ENCODE data around the gene MTCL1. TPM values are rescaled to one million over a fixed set of nuclear protein-coding genes. Genes with fewer than 3 reads are reported as not detected.

Gene MTCL1
- total and polyA plus RNA-seq, 4 donors: 0.65 to 5.4 (median 1.4) TPM

DNA sequence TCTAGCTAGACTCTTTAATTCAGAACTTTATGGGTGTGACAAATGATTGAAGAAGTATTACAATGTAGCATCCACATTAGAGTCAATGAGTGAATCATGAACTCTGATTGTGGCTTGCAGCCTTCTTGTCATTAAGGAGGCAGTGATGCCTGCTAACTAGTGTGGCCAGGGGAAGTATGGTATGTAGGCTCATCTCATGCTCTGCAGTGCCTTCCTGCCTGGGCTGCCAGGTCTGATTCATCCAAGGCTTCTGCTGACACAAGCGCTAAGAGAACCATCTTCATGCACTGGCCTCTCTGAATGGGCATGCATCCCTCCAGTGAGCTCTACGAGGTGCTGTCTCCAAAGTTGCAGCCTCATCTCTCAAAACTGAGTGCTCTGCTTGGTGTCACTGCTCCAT lies 144.3 kb downstream of the MTCL1 start:
- H3K9me3 ChIP-seq (ENCODE audit: control insufficient read depth in 4 of 4, low read length in 3 of 4): no peaks in the 10 kb centered on the region
- TF ChIP-seq SP1 (IDR thresholded peaks at IDR 0.05): no peak
- TF ChIP-seq FOXA2 (IDR thresholded peaks at IDR 0.05): no peak
- no peak for TF ChIP-seq HNF4G (IDR thresholded peaks at IDR 0.05)
- TF ChIP-seq, protein P1, sequence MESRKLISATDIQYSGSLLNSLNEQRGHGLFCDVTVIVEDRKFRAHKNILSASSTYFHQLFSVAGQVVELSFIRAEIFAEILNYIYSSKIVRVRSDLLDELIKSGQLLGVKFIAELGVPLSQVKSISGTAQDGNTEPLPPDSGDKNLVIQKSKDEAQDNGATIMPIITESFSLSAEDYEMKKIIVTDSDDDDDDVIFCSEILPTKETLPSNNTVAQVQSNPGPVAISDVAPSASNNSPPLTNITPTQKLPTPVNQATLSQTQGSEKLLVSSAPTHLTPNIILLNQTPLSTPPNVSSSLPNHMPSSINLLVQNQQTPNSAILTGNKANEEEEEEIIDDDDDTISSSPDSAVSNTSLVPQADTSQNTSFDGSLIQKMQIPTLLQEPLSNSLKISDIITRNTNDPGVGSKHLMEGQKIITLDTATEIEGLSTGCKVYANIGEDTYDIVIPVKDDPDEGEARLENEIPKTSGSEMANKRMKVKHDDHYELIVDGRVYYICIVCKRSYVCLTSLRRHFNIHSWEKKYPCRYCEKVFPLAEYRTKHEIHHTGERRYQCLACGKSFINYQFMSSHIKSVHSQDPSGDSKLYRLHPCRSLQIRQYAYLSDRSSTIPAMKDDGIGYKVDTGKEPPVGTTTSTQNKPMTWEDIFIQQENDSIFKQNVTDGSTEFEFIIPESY (IDR thresholded peaks at IDR 0.05): no peak
- no peak for TF ChIP-seq RAD21 (IDR thresholded peaks at IDR 0.05)
- TF ChIP-seq, protein P2, sequence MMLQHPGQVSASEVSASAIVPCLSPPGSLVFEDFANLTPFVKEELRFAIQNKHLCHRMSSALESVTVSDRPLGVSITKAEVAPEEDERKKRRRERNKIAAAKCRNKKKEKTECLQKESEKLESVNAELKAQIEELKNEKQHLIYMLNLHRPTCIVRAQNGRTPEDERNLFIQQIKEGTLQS (IDR thresholded peaks at IDR 0.05): no peak
- no peak for TF ChIP-seq TAF1 (conservative IDR thresholded peaks at IDR 0.05)
- no peak for TF ChIP-seq FOXA1 (IDR thresholded peaks at IDR 0.05)
- TF ChIP-seq YY1 (IDR thresholded peaks at IDR 0.05): no peak
- TF ChIP-seq EGR1 (IDR thresholded peaks at IDR 0.05; ENCODE audit: low read depth in 2 of 2): no peak
- no peak for TF ChIP-seq RXRA (IDR thresholded peaks at IDR 0.05)
- TF ChIP-seq HNF4A (conservative IDR thresholded peaks at IDR 0.05): no peak
- TF ChIP-seq, protein P3, sequence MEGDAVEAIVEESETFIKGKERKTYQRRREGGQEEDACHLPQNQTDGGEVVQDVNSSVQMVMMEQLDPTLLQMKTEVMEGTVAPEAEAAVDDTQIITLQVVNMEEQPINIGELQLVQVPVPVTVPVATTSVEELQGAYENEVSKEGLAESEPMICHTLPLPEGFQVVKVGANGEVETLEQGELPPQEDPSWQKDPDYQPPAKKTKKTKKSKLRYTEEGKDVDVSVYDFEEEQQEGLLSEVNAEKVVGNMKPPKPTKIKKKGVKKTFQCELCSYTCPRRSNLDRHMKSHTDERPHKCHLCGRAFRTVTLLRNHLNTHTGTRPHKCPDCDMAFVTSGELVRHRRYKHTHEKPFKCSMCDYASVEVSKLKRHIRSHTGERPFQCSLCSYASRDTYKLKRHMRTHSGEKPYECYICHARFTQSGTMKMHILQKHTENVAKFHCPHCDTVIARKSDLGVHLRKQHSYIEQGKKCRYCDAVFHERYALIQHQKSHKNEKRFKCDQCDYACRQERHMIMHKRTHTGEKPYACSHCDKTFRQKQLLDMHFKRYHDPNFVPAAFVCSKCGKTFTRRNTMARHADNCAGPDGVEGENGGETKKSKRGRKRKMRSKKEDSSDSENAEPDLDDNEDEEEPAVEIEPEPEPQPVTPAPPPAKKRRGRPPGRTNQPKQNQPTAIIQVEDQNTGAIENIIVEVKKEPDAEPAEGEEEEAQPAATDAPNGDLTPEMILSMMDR (IDR thresholded peaks at IDR 0.05; ENCODE audit: low read depth, low read length, missing input control): no peak
- no peak for TF ChIP-seq JUND (IDR thresholded peaks at IDR 0.05)
- TF ChIP-seq, protein P4, sequence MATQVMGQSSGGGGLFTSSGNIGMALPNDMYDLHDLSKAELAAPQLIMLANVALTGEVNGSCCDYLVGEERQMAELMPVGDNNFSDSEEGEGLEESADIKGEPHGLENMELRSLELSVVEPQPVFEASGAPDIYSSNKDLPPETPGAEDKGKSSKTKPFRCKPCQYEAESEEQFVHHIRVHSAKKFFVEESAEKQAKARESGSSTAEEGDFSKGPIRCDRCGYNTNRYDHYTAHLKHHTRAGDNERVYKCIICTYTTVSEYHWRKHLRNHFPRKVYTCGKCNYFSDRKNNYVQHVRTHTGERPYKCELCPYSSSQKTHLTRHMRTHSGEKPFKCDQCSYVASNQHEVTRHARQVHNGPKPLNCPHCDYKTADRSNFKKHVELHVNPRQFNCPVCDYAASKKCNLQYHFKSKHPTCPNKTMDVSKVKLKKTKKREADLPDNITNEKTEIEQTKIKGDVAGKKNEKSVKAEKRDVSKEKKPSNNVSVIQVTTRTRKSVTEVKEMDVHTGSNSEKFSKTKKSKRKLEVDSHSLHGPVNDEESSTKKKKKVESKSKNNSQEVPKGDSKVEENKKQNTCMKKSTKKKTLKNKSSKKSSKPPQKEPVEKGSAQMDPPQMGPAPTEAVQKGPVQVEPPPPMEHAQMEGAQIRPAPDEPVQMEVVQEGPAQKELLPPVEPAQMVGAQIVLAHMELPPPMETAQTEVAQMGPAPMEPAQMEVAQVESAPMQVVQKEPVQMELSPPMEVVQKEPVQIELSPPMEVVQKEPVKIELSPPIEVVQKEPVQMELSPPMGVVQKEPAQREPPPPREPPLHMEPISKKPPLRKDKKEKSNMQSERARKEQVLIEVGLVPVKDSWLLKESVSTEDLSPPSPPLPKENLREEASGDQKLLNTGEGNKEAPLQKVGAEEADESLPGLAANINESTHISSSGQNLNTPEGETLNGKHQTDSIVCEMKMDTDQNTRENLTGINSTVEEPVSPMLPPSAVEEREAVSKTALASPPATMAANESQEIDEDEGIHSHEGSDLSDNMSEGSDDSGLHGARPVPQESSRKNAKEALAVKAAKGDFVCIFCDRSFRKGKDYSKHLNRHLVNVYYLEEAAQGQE (IDR thresholded peaks at IDR 0.05): no peak
- TF ChIP-seq NR2F2 (IDR thresholded peaks at IDR 0.05): no peak
- H3K9ac ChIP-seq (ENCODE audit: low read depth in 1 of 2, low read length in 2 of 2): no peak overlapping the region
- H3K36me3 ChIP-seq (ENCODE audit: control insufficient read depth in 4 of 4, insufficient read depth in 3 of 4, low read depth in 1 of 4, low read length in 3 of 4): no peaks in the 10 kb centered on the region
- 86% methylated on average over 2 of the region's 2 CpGs for WGBS
- no peaks in the 10 kb centered on the region for H3K4me1 ChIP-seq (ENCODE audit: control insufficient read depth in 4 of 4, insufficient read depth in 4 of 4, low read length in 3 of 4)
- no peaks in the 10 kb centered on the region for H3K27me3 ChIP-seq (ENCODE audit: control insufficient read depth in 4 of 4, insufficient read depth in 4 of 4, low read length in 3 of 4)
- H3K27ac ChIP-seq (ENCODE audit: low read depth in 1 of 2, low read length in 2 of 2): no peak overlapping the region
- no peak for DNase-seq (ENCODE audit: low spot score)
- no peak overlapping the region for H3K4me3 ChIP-seq (ENCODE audit: low read depth in 1 of 3, low read length in 3 of 3)

DNA sequence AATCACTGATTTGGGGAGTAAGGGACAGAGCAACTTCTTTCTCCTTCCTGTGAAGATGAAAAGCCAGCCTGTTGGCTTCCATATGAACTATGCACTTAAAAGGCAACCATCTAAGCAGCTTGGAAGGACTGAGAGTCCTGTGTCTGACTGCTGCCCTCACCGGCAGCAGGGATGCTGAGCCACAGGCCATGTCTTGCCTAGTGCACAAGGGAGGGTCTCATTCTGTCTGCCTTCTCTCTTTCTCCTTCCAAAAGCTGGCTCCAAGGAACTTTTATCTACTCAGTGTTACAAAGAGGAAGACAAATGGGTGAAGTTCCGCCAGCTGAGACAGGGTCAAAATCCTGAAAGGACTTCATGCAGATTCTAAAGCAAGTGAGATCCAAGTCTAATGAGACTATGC lies 146.3 kb downstream of the MTCL1 start:
- WGBS: 84% methylated on average over 2 of the region's 2 CpGs
- H3K4me1 ChIP-seq (ENCODE audit: control insufficient read depth in 4 of 4, insufficient read depth in 4 of 4, low read length in 3 of 4): no peaks in the 10 kb centered on the region

More for the DNA sequence above, 146.3 kb downstream of the MTCL1 start:
- no peak overlapping the region for H3K4me3 ChIP-seq (ENCODE audit: low read depth in 1 of 3, low read length in 3 of 3)
- no peak overlapping the region for H3K9ac ChIP-seq (ENCODE audit: low read depth in 1 of 2, low read length in 2 of 2)
- no peaks in the 10 kb centered on the region for H3K27me3 ChIP-seq (ENCODE audit: control insufficient read depth in 4 of 4, insufficient read depth in 4 of 4, low read length in 3 of 4)
- no peak for DNase-seq (ENCODE audit: low spot score)
- H3K27ac ChIP-seq (ENCODE audit: low read depth in 1 of 2, low read length in 2 of 2): no peak overlapping the region
- TF ChIP-seq, protein P2 (IDR thresholded peaks at IDR 0.05): no peak
- TF ChIP-seq JUND (IDR thresholded peaks at IDR 0.05) (no peak), EGR1 (IDR thresholded peaks at IDR 0.05; ENCODE audit: low read depth in 2 of 2) (no peak)
- no peaks in the 10 kb centered on the region for H3K9me3 ChIP-seq (ENCODE audit: control insufficient read depth in 4 of 4, low read length in 3 of 4)
- no peaks in the 10 kb centered on the region for H3K36me3 ChIP-seq (ENCODE audit: control insufficient read depth in 4 of 4, insufficient read depth in 3 of 4, low read depth in 1 of 4, low read length in 3 of 4)
